ENCODE data around the gene CNTNAP2. TPM values are rescaled to one million over a fixed set of nuclear protein-coding genes. Genes with fewer than 3 reads are reported as not detected.

Gene CNTNAP2
- total RNA-seq, 2 donors from 2014 or later, result 171 to 228 TPM

GRCh38 chr7:148116829-148117403, 2000.3 kb downstream of the CNTNAP2 start:
- Mint-ChIP-seq H3K4me3 (no peak overlapping the region), H3K27me3 (ENCODE audit: insufficient read depth) (no peaks in the 10 kb centered on the region), H3K4me1 (peaks cover 12% of the 10 kb centered on the region), H3K36me3 (ENCODE audit: low read depth) (no peaks in the 10 kb centered on the region), H3K9me3 (no peaks in the 10 kb centered on the region), H3K27ac (no peak overlapping the region)
- DNase-seq, result no peak
- no peak overlapping the region for H3K9ac ChIP-seq (ENCODE audit: extremely low read depth, low read length, poor library complexity, severe bottlenecking)
- no peaks in the 10 kb centered on the region for H3K9me3 ChIP-seq (ENCODE audit: control insufficient read depth, low read length)
- H3K27me3 ChIP-seq (ENCODE audit: control insufficient read depth, insufficient read depth, low read length, poor library complexity, severe bottlenecking), result no peaks in the 10 kb centered on the region
- H3K4me1 ChIP-seq (ENCODE audit: control insufficient read depth, insufficient read depth, low read length), result no peaks in the 10 kb centered on the region
- TF ChIP-seq CTCF (conservative IDR thresholded peaks at IDR 0.05), result no peak
- 77 to 92% methylated on average over 2 to 4 of the region's 4 CpGs for WGBS, 2 experiments (ENCODE audit: insufficient coverage in 1 of 2, insufficient read length in 1 of 2)
- no peaks in the 10 kb centered on the region for H3K36me3 ChIP-seq (ENCODE audit: control insufficient read depth, insufficient read depth, low read length)
- H3K27ac ChIP-seq (ENCODE audit: low read depth, low read length), result no peak overlapping the region
- H3K4me3 ChIP-seq (ENCODE audit: low read length), result no peak overlapping the region

- Mint-ChIP-seq H3K4me3 (no peak overlapping the region), H3K27ac (no peak overlapping the region), H3K4me1 (peaks cover 12% of the 10 kb centered on the region), H3K36me3 (ENCODE audit: low read depth) (no peaks in the 10 kb centered on the region), H3K9me3 (no peaks in the 10 kb centered on the region), H3K27me3 (ENCODE audit: insufficient read depth) (peaks cover under 1% of the 10 kb centered on the region)
- Histone ChIP-seq H3K9ac (ENCODE audit: extremely low read depth, low read length, poor library complexity, severe bottlenecking) (no peak overlapping the region), H3K4me1 (ENCODE audit: control insufficient read depth, insufficient read depth, low read length) (no peaks in the 10 kb centered on the region), H3K27ac (ENCODE audit: low read depth, low read length) (no peak overlapping the region), H3K27me3 (ENCODE audit: control insufficient read depth, insufficient read depth, low read length, poor library complexity, severe bottlenecking) (no peaks in the 10 kb centered on the region), H3K4me3 (ENCODE audit: low read length) (no peak overlapping the region), H3K36me3 (ENCODE audit: control insufficient read depth, insufficient read depth, low read length) (no peaks in the 10 kb centered on the region), H3K9me3 (ENCODE audit: control insufficient read depth, low read length) (no peaks in the 10 kb centered on the region)
- DNase-seq, result no peak
- no peak for TF ChIP-seq CTCF (conservative IDR thresholded peaks at IDR 0.05)
- WGBS, 2 experiments (ENCODE audit: insufficient coverage in 1 of 2, insufficient read length in 1 of 2), result 69 to 78% methylated on average over 5 of the region's 5 CpGs
Observed at GRCh38 chr7:148118371-148118770, 2001.8 kb downstream of the CNTNAP2 start.

- H3K4me1 ChIP-seq (ENCODE audit: control insufficient read depth, insufficient read depth, low read length), result no peaks in the 10 kb centered on the region
- H3K36me3 ChIP-seq (ENCODE audit: control insufficient read depth, insufficient read depth, low read length), result no peaks in the 10 kb centered on the region
- no peak for DNase-seq
- no peak overlapping the region for H3K27ac Mint-ChIP-seq
- TF ChIP-seq CTCF (conservative IDR thresholded peaks at IDR 0.05), result no peak
- peaks cover 2% of the 10 kb centered on the region for H3K27me3 Mint-ChIP-seq (ENCODE audit: insufficient read depth)
- H3K27me3 ChIP-seq (ENCODE audit: control insufficient read depth, insufficient read depth, low read length, poor library complexity, severe bottlenecking), result no peaks in the 10 kb centered on the region
- H3K9me3 Mint-ChIP-seq, result no peaks in the 10 kb centered on the region
- peaks cover 4% of the 10 kb centered on the region for H3K4me1 Mint-ChIP-seq
- H3K4me3 ChIP-seq (ENCODE audit: low read length), result no peak overlapping the region
- no peak overlapping the region for H3K4me3 Mint-ChIP-seq
- H3K9ac ChIP-seq (ENCODE audit: extremely low read depth, low read length, poor library complexity, severe bottlenecking), result no peak overlapping the region
- H3K27ac ChIP-seq (ENCODE audit: low read depth, low read length), result no peak overlapping the region
- 84 to 93% methylated on average over 4 of the region's 4 CpGs for WGBS, 2 experiments (ENCODE audit: insufficient coverage in 1 of 2, insufficient read length in 1 of 2)
- no peaks in the 10 kb centered on the region for H3K36me3 Mint-ChIP-seq (ENCODE audit: low read depth)
- no peaks in the 10 kb centered on the region for H3K9me3 ChIP-seq (ENCODE audit: control insufficient read depth, low read length)
Observed at GRCh38 chr7:148121401-148121800, 2004.8 kb downstream of the CNTNAP2 start.
